Endothelial cell of umbilical vein (primary cell): Measurements from ENCODE around the gene MYH11. TPM values are rescaled to one million over a fixed set of nuclear protein-coding genes. Genes with fewer than 3 reads are reported as not detected.

Experiments
- BruUV-seq: library from RNA; stranded (reverse); fragments of 400-500 nt; replicated peaks from 2 replicates; lab custom pipeline; 2021; lab: Mats Ljungman, UMichigan
- CTCF ChIA-PET: fragments of 300-600, 350-600 bp; sonication (Branson Sonifier 250); formaldehyde crosslinking; loops from one replicate; lab custom pipeline; 2021; ENCODE audit warnings: antibody characterized with exemption, inconsistent platforms; lab: Charles Lee
- POLR2A ChIA-PET: fragments of 300-600, 350-600 bp; sonication (Branson Sonifier 250); formaldehyde crosslinking; loops from one replicate; lab custom pipeline; 2021; ENCODE audit warnings: antibody characterized with exemption, inconsistent platforms; lab: Charles Lee
- DNase-seq: peaks from one replicate; pipeline ENCODE4 v3.0.0-alpha.2; 2011; ENCODE audit warnings: low read depth, low spot score
- FAIRE-seq: peaks from 2 replicates; lab custom pipeline; 2011; peaks lifted over from hg19 to GRCh38; lab: Jason Lieb, UNC
- H2AFZ ChIP-seq: 2 replicates; pipeline ENCODE4 v1.6.0; 2012; ENCODE audit warnings: low read depth, low read length, control low read depth, inconsistent platforms
- H3K27ac ChIP-seq: 2 replicates; pipeline ENCODE4 v1.5.1; 2011; ENCODE audit warnings: low read depth, mild to moderate bottlenecking, control low read depth, low read length, moderate library complexity; ENCODE audit not compliant: insufficient read depth
- H3K27me3 ChIP-seq, 2 experiments: 2 replicates each; pipeline versions ENCODE4 v1.6.0 to v1.6.1; 2011; ENCODE audit warnings: low read length in 2 of 2, mixed read lengths in 1 of 2; ENCODE audit not compliant: control insufficient read depth in 2 of 2, insufficient read depth in 2 of 2
- H3K36me3 ChIP-seq, 2 experiments: 2 replicates in 1 of 2; 3 replicates in 1 of 2; pipeline ENCODE4 v1.5.1; 2011; ENCODE audit warnings: low read length in 2 of 2, mild to moderate bottlenecking in 1 of 2, moderate library complexity in 1 of 2; ENCODE audit not compliant: control insufficient read depth in 2 of 2, insufficient read depth in 2 of 2; ENCODE audit errors: extremely low read depth in 1 of 2
- H3K4me1 ChIP-seq: 3 replicates; pipeline ENCODE4 v1.5.1; 2011; ENCODE audit warnings: mild to moderate bottlenecking, low read length; ENCODE audit not compliant: control insufficient read depth, insufficient read depth; ENCODE audit errors: extremely low read depth
- H3K4me2 ChIP-seq: 2 replicates; pipeline ENCODE4 v1.6.1; 2011; ENCODE audit warnings: low read length, control low read depth, mixed read lengths; ENCODE audit not compliant: insufficient read depth
- H3K4me3 ChIP-seq, 3 experiments: fragments of 200-600 bp in 1 of 3; sonication (generic), shearing (Covaris generic) in 1 of 3; replicated peaks in 1 of 3; 2 replicates each; pipeline ENCODE4 v1.5.1; 2011 to 2016; ENCODE audit warnings: control low read depth in 3 of 3, low read length in 3 of 3, mild to moderate bottlenecking in 2 of 3, inconsistent platforms in 1 of 3, low read depth in 1 of 3, moderate library complexity in 1 of 3; ENCODE audit not compliant: insufficient read depth in 1 of 3
- H3K79me2 ChIP-seq: 2 replicates; pipeline ENCODE4 v1.6.0; 2012; ENCODE audit warnings: low read length, inconsistent platforms; ENCODE audit not compliant: control insufficient read depth, insufficient read depth
- H3K9ac ChIP-seq: replicated peaks from 2 replicates; pipeline ENCODE3; 2011; ENCODE audit warnings: low read length, control low read depth; ENCODE audit not compliant: insufficient read depth; ENCODE audit errors: extremely low read depth
- H3K9me1 ChIP-seq: replicated peaks from 3 replicates; pipeline ENCODE4 v1.6.0; 2011; ENCODE audit warnings: mild to moderate bottlenecking, low read length; ENCODE audit not compliant: control insufficient read depth, insufficient read depth; ENCODE audit errors: extremely low read depth
- H3K9me3 ChIP-seq: replicated peaks from 2 replicates; pipeline ENCODE4 v1.5.1; 2012; ENCODE audit warnings: low read length, inconsistent platforms; ENCODE audit not compliant: control insufficient read depth, insufficient read depth
- H4K20me1 ChIP-seq: replicated peaks from 2 replicates; pipeline ENCODE3; 2011; ENCODE audit warnings: mild to moderate bottlenecking, low read length; ENCODE audit not compliant: control insufficient read depth, insufficient read depth; ENCODE audit errors: extremely low read depth
- CTCF ChIP-seq, 2 donors: IDR thresholded peaks; 1 replicate in 1 of 2; 2 replicates in 1 of 2; pipeline ENCODE4 v1.5.1; 2011; ENCODE audit warnings: low read length in 2 of 2, mild to moderate bottlenecking in 2 of 2, moderate library complexity in 2 of 2, control low read depth in 1 of 2, inconsistent platforms in 1 of 2, low read depth in 1 of 2; ENCODE audit not compliant: insufficient read depth in 1 of 2; ENCODE audit errors: extremely low read depth in 1 of 2
- EZH2 ChIP-seq: IDR thresholded peaks from 2 replicates; pipeline ENCODE4 v1.6.1; 2012; ENCODE audit warnings: borderline replicate concordance, low read depth, mild to moderate bottlenecking, moderate library complexity, low read length, inconsistent platforms; ENCODE audit not compliant: severe bottlenecking
- FOS ChIP-seq: IDR thresholded peaks from 2 replicates; pipeline ENCODE4 v1.6.1; 2011; ENCODE audit warnings: mild to moderate bottlenecking, low read length, moderate library complexity, borderline replicate concordance; ENCODE audit not compliant: insufficient read depth
- GATA2 ChIP-seq: IDR thresholded peaks from 2 replicates; pipeline ENCODE4 v1.7.0; 2011; ENCODE audit warnings: low read depth, mild to moderate bottlenecking, moderate library complexity, mixed read lengths, low read length; ENCODE audit not compliant: insufficient read length, insufficient read depth
- JUN ChIP-seq: IDR thresholded peaks from 2 replicates; pipeline ENCODE4 v1.6.1; 2011; ENCODE audit warnings: borderline replicate concordance, low read depth; ENCODE audit not compliant: insufficient read length, insufficient read depth
- MAX ChIP-seq: IDR thresholded peaks from 2 replicates; pipeline ENCODE4 v1.6.1; 2011; ENCODE audit not compliant: insufficient read depth, insufficient read length
- MYC ChIP-seq: IDR thresholded peaks from one replicate; pipeline ENCODE4 v1.6.1; 2011; ENCODE audit warnings: mild to moderate bottlenecking, low read depth, low read length
- POLR2A ChIP-seq: IDR thresholded peaks from 2 replicates; pipeline ENCODE4 v1.6.1; 2012; ENCODE audit warnings: low read depth, mild to moderate bottlenecking, control low read depth, low read length
- POLR2AphosphoS5 ChIP-seq: IDR thresholded peaks from 2 replicates; pipeline ENCODE4 v1.6.1; 2012; ENCODE audit warnings: low read depth, mild to moderate bottlenecking, control low read depth, low read length, moderate library complexity; ENCODE audit not compliant: insufficient read depth
- dilution Hi-C: fragments of 300-500 bp; cut with MboI; formaldehyde crosslinking; loops from one replicate; pipeline ENCODE4 v1.15.0; 2019; ENCODE audit warnings: low sequenced_read_pairs; ENCODE audit not compliant: extremely low pct_ligation_motif_present
- intact Hi-C: fragments of 100-400 bp; cut with micrococcal nuclease; formaldehyde crosslinking; loops from one replicate; pipeline ENCODE4 v1.10.0; 2022
- polyA plus RNA-seq, 4 experiments: library from polyadenylated mRNA; depleted of rRNA in 3 of 4; stranded (reverse) in 3 of 4; unstranded in 1 of 4; fragments of >200 nt; gene quantifications; 2 replicates each; pipeline versions ENCODE4 v1.2.1 to v1.2.3, GENCODE V29; 2011 to 2012; ENCODE audit warnings: missing spikeins in 1 of 4
- total RNA-seq: library from RNA; stranded (reverse); gene quantifications from 2 replicates; pipeline ENCODE4 v1.2.3, GENCODE V29; 2021

MYH11 gene
- total and polyA plus RNA-seq, 2 donors (not counting 3 experiments of a cell fraction or from before 2014, with no cell fraction given) = not detected

GRCh38 chr16:15825750-15826305, 31.0 kb downstream of the MYH11 start:
- FAIRE-seq = no peak

GRCh38 chr16:15822957-15823356, 33.9 kb downstream of the MYH11 start:
- Histone ChIP-seq H3K27me3 (peaks cover 0 to 2% of the 10 kb centered on the region in 2 experiments), H3K9me3 (no peaks in the 10 kb centered on the region), H2AFZ (no peak overlapping the region), H3K9me1 (no peaks in the 10 kb centered on the region), H3K4me1 (no peaks in the 10 kb centered on the region), H3K36me3 (no peaks in the 10 kb centered on the region), H3K9ac (no peak overlapping the region), H3K79me2 (no peaks in the 10 kb centered on the region), H4K20me1 (no peaks in the 10 kb centered on the region), H3K4me3 (no peak overlapping the region), H3K27ac (no peak overlapping the region), H3K4me2 (no peak overlapping the region)
- POLR2A ChIA-PET = no interaction called here
- CTCF ChIA-PET = interaction anchor here (0.6 to 4.4 kb wide), 17 partner anchors 8 to 84 kb away, joined by 3 to 73 read pairs (median 15); no protein-coding TSS in a partner anchor
- intact Hi-C loops = loop anchor here (1.0 to 2.0 kb wide), 2 partner anchors 44 to 57 kb away; no protein-coding TSS in a partner anchor
- BruUV-seq = no TSS peak
- TF ChIP-seq POLR2A = no peak
- TF ChIP-seq GATA2 = no peak
- TF ChIP-seq EZH2 = no peak
- TF ChIP-seq POLR2AphosphoS5 = no peak
- no peak for TF ChIP-seq FOS
- no peak for TF ChIP-seq MYC
- no peak for TF ChIP-seq MAX
- no peak for TF ChIP-seq JUN
- TF ChIP-seq CTCF (IDR thresholded peaks at IDR 0.05; ENCODE audit: extremely low read depth in 1 of 2, insufficient read depth in 1 of 2, low read depth in 1 of 2, low read length in 2 of 2) = no peak
- FAIRE-seq (no peak), DNase-seq (no peak)
- dilution Hi-C loops = no loop called here

More at GRCh38 chr16:15825750-15826305, 31.0 kb downstream of the MYH11 start:
- H3K4me2 ChIP-seq = no peak overlapping the region
- H3K9me1 ChIP-seq = no peaks in the 10 kb centered on the region
- DNase-seq = no peak
- intact Hi-C loops = no loop called here
- H4K20me1 ChIP-seq = no peaks in the 10 kb centered on the region
- ChIA-PET CTCF (interaction anchor here (1.5 to 2.1 kb wide), 2 partner anchors 8 to 10 kb away, joined by 3 to 6 read pairs; no protein-coding TSS in a partner anchor), POLR2A (no interaction called here)
- no peak overlapping the region for H3K27ac ChIP-seq
- no peak overlapping the region for H3K4me3 ChIP-seq
- dilution Hi-C loops = no loop called here
- no peaks in the 10 kb centered on the region for H3K36me3 ChIP-seq
- TF ChIP-seq MAX = no peak
- no peak for TF ChIP-seq GATA2
- TF ChIP-seq FOS = no peak
- TF ChIP-seq MYC = no peak
- BruUV-seq = no TSS peak
- H3K9ac ChIP-seq = no peak overlapping the region
- H2AFZ ChIP-seq = no peak overlapping the region
- H3K27me3 ChIP-seq = peaks cover 0 to 2% of the 10 kb centered on the region in 2 experiments
- no peaks in the 10 kb centered on the region for H3K79me2 ChIP-seq
- H3K9me3 ChIP-seq = no peaks in the 10 kb centered on the region
- H3K4me1 ChIP-seq = no peaks in the 10 kb centered on the region
